Measurements from ENCODE around the gene RAF1.

DNA sequence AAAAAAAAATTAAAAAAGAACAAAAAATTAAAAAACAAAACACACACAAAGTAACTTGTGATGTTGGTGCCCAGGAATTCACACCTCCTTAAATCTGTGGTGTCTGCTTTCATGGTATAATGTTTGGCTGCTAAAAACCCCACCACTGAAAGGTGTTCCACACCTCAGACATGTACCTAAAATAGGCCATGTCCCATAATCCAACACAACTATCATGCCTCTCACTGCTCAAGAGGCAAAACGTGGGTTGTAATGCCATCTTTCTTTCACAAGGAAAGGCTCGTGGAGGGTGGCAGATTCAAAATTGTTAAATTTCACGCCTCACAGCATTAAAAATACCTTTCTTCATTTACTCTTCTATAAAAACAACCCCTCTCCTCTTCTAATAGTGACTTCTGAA, 77.5 kb downstream of the RAF1 start:
- TF ChIP-seq, protein P1, sequence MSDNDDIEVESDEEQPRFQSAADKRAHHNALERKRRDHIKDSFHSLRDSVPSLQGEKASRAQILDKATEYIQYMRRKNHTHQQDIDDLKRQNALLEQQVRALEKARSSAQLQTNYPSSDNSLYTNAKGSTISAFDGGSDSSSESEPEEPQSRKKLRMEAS (IDR thresholded peaks at IDR 0.05), result no peak
- TF ChIP-seq RFX5 (IDR thresholded peaks at IDR 0.05; ENCODE audit: borderline replicate concordance, low read depth, low read length) (no peak), POLR2AphosphoS5 (IDR thresholded peaks at IDR 0.05; ENCODE audit: low read depth, low read length) (no peak), TBP (IDR thresholded peaks at IDR 0.05; ENCODE audit: low read depth, low read length) (no peak), CTCF (IDR thresholded peaks at IDR 0.05; ENCODE audit: control extremely low read depth in 1 of 3, insufficient read depth in 1 of 3, low read depth in 1 of 3, low read length in 3 of 3) (no peak), SUZ12 (IDR thresholded peaks at IDR 0.05; ENCODE audit: low read length) (no peak), YY1 (IDR thresholded peaks at IDR 0.05; ENCODE audit: low read depth, low read length) (no peak), JUND (IDR thresholded peaks at IDR 0.05; ENCODE audit: low read length) (no peak), NRF1 (IDR thresholded peaks at IDR 0.05; ENCODE audit: low read depth, low read length) (no peak), SP1 (IDR thresholded peaks at IDR 0.05; ENCODE audit: low read depth, low read length) (no peak), POLR2A (IDR thresholded peaks at IDR 0.05; ENCODE audit: control extremely low read depth in 1 of 2, low read depth in 2 of 2, low read length in 2 of 2) (no peak), SIN3A (conservative IDR thresholded peaks at IDR 0.05 in 1 of 2, IDR thresholded peaks at IDR 0.05 in 1 of 2; ENCODE audit: low read depth in 1 of 2, low read length in 2 of 2) (no peak), EZH2 (IDR thresholded peaks at IDR 0.05; ENCODE audit: low read depth, low read length, severe bottlenecking) (no peak), TAF1 (IDR thresholded peaks at IDR 0.05; ENCODE audit: low read depth, low read length) (no peak)
